Effector CD8-positive, alpha-beta T cell (primary cell): ENCODE data around the gene KMT5C.
A peak's percentile ranks its signal among the peaks of the same experiment; 100 is the strongest.
"Not testable (repeated sequence)": the region's sequence is repeated elsewhere in the genome, so short reads cannot be mapped to it uniquely, and the experiment has no call there.

ENCODE experiments used
- DNase-seq: peaks from one replicate; lab custom pipeline; 2025; lab: John Stamatoyannopoulos, UW

Gene KMT5C

GRCh38 chr19:55316646-55317045 is 23.0 kb upstream of the KMT5C start:
- no peak for DNase-seq

GRCh38 chr19:55319785-55320184 is 19.9 kb upstream of the KMT5C start:
- no peak for DNase-seq

- no peak for DNase-seq
These were observed 18.7 kb upstream of the KMT5C start for GRCh38 chr19:55320844-55321419.

GRCh38 chr19:55321466-55322137 is 18.1 kb upstream of the KMT5C start:
- no peak for DNase-seq

GRCh38 chr19:55322204-55322885 is 17.3 kb upstream of the KMT5C start:
- DNase-seq: no peak

GRCh38 chr19:55324662-55325061 is 15.0 kb upstream of the KMT5C start:
- DNase-seq: no peak

GRCh38 chr19:55325172-55325571 is 14.5 kb upstream of the KMT5C start, which contains the start of gene TMEM150B:
TSS of gene TMEM150B (minus strand) at chr19:55325341. CDS start at chr19:55321036, 4,305 bp downstream.
- no peak for DNase-seq

GRCh38 chr19:55328774-55329318 is 10.8 kb upstream of the KMT5C start:
- not testable (repeated sequence) for DNase-seq

GRCh38 chr19:55329791-55330190 is 9.9 kb upstream of the KMT5C start:
- not testable (repeated sequence) for DNase-seq

- no peak for DNase-seq
These were observed 5.8 kb upstream of the KMT5C start for GRCh38 chr19:55333870-55334269.

- no peak for DNase-seq
These were observed 3.6 kb upstream of the KMT5C start for GRCh38 chr19:55336101-55336500.

GRCh38 chr19:55339889-55340783 is 460 bp downstream of the KMT5C start:
- peak; percentile 35 for DNase-seq

- no peak for DNase-seq
These were observed 1.1 kb downstream of the KMT5C start for GRCh38 chr19:55340784-55341147.

GRCh38 chr19:55341171-55341588 is 1.5 kb downstream of the KMT5C start:
- peak; percentile 33 for DNase-seq

- no peak for DNase-seq
These were observed 2.2 kb downstream of the KMT5C start for GRCh38 chr19:55341595-55342531.

GRCh38 chr19:55344444-55344843 is 4.8 kb downstream of the KMT5C start:
- DNase-seq: no peak

GRCh38 chr19:55345101-55345817 is 5.6 kb downstream of the KMT5C start:
- DNase-seq: no peak

- no peak for DNase-seq
These were observed 6.4 kb downstream of the KMT5C start for GRCh38 chr19:55345818-55346724.
